HL-60 (cell line): ENCODE data around the gene GHRL.

ENCODE experiments used
- DNase-seq, 2 experiments: peaks; one replicate each; pipeline ENCODE4 v3.0.0-alpha.2; 2010 to 2020; ENCODE audit warnings: low read depth in 1 of 2, low spot score in 1 of 2
- H3K27ac ChIP-seq: fragments of 250-450 bp; sonication (Bioruptor Pico); replicated peaks from 2 replicates; pipeline ENCODE4 v1.5.1; 2020; ENCODE audit warnings: mild to moderate bottlenecking, moderate library complexity
- H3K27me3 ChIP-seq: fragments of 250-450 bp; sonication (Bioruptor Pico); 2 replicates; pipeline ENCODE4 v1.5.1; 2021; ENCODE audit warnings: mild to moderate bottlenecking, moderate library complexity; ENCODE audit not compliant: insufficient read depth, poor library complexity, severe bottlenecking
- H3K4me3 ChIP-seq: replicated peaks from 2 replicates; pipeline ENCODE4 v1.5.1; 2011; ENCODE audit warnings: mild to moderate bottlenecking, control low read depth, low read length; ENCODE audit not compliant: insufficient read depth
- GABPA ChIP-seq: IDR thresholded peaks from 2 replicates; pipeline ENCODE4 v1.6.1; 2012; ENCODE audit warnings: low read depth
- POLR2AphosphoS5 ChIP-seq: IDR thresholded peaks from 2 replicates; pipeline ENCODE4 v1.6.1; 2012; ENCODE audit warnings: low read depth
- SPI1 ChIP-seq: IDR thresholded peaks from 2 replicates; pipeline ENCODE4 v1.6.1; 2012; ENCODE audit warnings: low read depth, mild to moderate bottlenecking, borderline replicate concordance
- TF ChIP-seq, protein P1 (sequence below): IDR thresholded peaks from 2 replicates; pipeline ENCODE4 v1.6.1; 2012; ENCODE audit warnings: low read depth; ENCODE audit not compliant: insufficient replicate concordance
- TF ChIP-seq, protein P2 (sequence below): IDR thresholded peaks from one replicate; pipeline ENCODE4 v1.5.1; 2011; ENCODE audit warnings: low read length, control low read depth, inconsistent platforms; ENCODE audit not compliant: insufficient read depth

GHRL gene

DNA sequence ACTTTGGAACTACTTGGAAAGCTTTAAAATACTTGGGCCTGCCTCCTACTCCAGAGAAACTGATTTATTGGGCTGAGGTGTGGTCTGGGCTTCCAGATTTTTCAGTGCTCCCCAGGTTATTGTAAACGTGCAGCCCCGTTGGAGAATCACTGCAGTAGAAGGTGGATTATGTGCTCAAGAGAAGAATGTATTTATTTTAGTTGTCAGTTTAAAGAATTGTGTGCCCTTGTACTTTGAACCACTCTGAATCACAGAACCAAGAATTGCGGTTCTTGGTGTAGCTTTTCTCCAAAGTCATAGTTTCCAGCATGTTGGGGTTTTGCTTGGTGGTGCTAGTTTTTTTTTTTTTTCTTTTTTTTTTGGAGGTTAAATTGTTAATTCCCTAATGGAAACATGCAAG lies 42.9 kb downstream of the GHRL start:
- H3K27ac ChIP-seq, result peak overlapping the region; percentile 81
- peak overlapping the region; percentile 92 for H3K4me3 ChIP-seq
- TF ChIP-seq, protein P1, sequence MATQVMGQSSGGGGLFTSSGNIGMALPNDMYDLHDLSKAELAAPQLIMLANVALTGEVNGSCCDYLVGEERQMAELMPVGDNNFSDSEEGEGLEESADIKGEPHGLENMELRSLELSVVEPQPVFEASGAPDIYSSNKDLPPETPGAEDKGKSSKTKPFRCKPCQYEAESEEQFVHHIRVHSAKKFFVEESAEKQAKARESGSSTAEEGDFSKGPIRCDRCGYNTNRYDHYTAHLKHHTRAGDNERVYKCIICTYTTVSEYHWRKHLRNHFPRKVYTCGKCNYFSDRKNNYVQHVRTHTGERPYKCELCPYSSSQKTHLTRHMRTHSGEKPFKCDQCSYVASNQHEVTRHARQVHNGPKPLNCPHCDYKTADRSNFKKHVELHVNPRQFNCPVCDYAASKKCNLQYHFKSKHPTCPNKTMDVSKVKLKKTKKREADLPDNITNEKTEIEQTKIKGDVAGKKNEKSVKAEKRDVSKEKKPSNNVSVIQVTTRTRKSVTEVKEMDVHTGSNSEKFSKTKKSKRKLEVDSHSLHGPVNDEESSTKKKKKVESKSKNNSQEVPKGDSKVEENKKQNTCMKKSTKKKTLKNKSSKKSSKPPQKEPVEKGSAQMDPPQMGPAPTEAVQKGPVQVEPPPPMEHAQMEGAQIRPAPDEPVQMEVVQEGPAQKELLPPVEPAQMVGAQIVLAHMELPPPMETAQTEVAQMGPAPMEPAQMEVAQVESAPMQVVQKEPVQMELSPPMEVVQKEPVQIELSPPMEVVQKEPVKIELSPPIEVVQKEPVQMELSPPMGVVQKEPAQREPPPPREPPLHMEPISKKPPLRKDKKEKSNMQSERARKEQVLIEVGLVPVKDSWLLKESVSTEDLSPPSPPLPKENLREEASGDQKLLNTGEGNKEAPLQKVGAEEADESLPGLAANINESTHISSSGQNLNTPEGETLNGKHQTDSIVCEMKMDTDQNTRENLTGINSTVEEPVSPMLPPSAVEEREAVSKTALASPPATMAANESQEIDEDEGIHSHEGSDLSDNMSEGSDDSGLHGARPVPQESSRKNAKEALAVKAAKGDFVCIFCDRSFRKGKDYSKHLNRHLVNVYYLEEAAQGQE, result no peak
- TF ChIP-seq POLR2AphosphoS5 (no peak), SPI1 (no peak), GABPA (no peak)
- TF ChIP-seq, protein P2, sequence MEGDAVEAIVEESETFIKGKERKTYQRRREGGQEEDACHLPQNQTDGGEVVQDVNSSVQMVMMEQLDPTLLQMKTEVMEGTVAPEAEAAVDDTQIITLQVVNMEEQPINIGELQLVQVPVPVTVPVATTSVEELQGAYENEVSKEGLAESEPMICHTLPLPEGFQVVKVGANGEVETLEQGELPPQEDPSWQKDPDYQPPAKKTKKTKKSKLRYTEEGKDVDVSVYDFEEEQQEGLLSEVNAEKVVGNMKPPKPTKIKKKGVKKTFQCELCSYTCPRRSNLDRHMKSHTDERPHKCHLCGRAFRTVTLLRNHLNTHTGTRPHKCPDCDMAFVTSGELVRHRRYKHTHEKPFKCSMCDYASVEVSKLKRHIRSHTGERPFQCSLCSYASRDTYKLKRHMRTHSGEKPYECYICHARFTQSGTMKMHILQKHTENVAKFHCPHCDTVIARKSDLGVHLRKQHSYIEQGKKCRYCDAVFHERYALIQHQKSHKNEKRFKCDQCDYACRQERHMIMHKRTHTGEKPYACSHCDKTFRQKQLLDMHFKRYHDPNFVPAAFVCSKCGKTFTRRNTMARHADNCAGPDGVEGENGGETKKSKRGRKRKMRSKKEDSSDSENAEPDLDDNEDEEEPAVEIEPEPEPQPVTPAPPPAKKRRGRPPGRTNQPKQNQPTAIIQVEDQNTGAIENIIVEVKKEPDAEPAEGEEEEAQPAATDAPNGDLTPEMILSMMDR, result no peak
- H3K27me3 ChIP-seq, result no peaks in the 10 kb centered on the region
- no peak for DNase-seq

DNA sequence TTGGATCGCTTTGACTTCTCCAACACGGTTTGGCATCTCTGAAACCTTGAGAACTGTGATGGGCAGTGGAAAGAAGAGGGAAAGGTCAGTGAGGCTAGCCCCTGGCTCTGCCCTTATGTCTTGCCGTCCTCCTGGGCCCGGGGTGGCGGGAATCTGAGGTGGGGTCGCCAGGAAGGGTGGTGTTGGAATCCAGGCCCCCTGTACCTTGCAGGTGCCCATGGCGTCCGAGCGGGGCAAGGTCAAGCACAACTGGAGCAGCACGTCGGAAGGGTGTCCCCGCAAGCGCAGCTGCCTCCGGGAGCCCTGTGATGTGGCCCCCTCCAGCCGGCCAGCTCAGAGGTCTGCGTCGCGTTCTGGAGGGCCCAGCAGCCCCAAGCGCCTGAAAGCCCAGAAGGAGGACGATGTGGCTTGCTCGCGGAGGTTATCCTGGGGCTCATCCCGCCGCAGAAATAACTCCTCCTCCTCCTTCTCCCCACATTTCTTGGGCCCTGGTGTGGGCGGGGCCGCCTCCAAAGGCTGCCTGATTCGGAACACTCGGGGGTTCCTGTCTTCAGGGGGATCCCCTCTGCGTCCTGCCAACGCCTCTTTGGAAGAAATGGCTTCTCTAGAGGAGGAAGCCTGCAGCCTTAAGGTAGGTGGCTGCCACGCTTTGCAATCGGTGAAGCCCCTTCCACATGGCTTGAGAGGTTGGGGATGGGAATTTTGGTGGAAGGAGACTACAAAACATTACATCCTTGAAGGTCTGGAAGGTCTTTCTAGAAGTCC lies 43.6 kb downstream of the GHRL start:
- Histone ChIP-seq H3K27me3 (no peaks in the 10 kb centered on the region), H3K27ac (peak overlapping the region; percentile 81), H3K4me3 (peak overlapping the region; percentile 92)
- peak in 1 of 2 experiments; percentile 49 for DNase-seq
- TF ChIP-seq GABPA, result no peak
- TF ChIP-seq, protein P1, result no peak
- TF ChIP-seq, protein P2, result no peak
- no peak for TF ChIP-seq POLR2AphosphoS5
- no peak for TF ChIP-seq SPI1

DNA sequence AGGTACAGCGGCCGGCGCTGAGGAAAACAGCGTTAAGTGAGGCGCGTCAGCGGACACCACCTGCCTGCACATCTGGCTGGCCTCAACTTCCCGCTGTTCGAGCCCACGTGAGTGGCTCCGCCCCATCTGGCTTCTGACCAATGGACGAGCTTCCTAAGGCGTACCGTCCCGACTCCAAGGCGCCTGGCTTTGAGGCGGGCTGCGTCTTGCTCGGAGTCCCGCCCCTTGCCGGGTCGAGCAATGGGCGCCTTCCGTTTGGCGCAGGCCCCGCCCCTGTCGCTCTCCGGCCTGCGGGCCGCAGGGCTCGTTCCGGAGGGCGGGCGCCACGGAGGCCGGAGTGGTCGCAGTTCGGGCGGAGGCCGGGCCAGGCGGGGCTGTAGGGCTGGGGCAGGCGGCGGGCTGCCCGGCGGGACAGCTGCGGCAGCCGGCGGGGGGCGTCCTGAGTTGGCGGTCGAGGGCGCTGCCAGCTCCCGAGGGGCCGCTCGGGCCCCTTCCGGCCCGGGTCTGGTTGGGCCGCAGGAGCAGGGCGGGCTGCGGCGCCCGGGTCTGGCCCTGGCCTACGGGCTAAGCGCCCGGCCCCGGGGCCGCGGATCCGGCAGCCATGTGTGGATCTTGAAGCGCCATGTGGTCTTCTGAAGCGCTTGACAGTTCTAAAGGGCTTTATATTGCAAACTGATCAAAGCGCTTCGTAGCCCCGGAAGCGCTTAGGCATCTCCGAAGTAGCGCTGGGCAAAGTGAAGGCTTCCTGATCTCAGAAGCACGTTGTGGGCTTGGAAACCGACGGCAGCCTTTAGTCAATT lies 44.4 kb downstream of the GHRL start, which contains the start of gene TATDN2:
TATDN2 (plus strand) TSS at position 276 of the 800 bp plus-strand sequence. CDS start 742 bp downstream, outside the sequence.
- TF ChIP-seq, protein P2, result no peak
- TF ChIP-seq POLR2AphosphoS5, result peak; percentile 69; the same call in 1 of the 2 replicates
- peak; percentile 95 to 98 for DNase-seq
- H3K27me3 ChIP-seq, result no peaks in the 10 kb centered on the region
- peak within 1 kb of the TSS; percentile 81 for H3K27ac ChIP-seq
- peak within 1 kb of the TSS; percentile 92 for H3K4me3 ChIP-seq
